SU-DHL-6 (cell line): ENCODE measurements around the gene LRIT1.

Experiments used
- H2AFZ ChIP-seq: fragments of 200-600 bp; sonication (generic); 2 replicates; pipeline ENCODE4 v1.6.1; 2014; ENCODE audit warnings: low read depth, mild to moderate bottlenecking, moderate library complexity, mixed read lengths, antibody characterized with exemption, low read length; ENCODE audit not compliant: severe bottlenecking
- H3F3A ChIP-seq: fragments of 200-600 bp; shearing (Covaris generic); 2 replicates; pipeline ENCODE4 v1.6.0; 2016; ENCODE audit warnings: antibody characterized with exemption, mild to moderate bottlenecking; ENCODE audit not compliant: insufficient read depth
- H3K27ac ChIP-seq: fragments of 200-600 bp; sonication (generic); 2 replicates; pipeline ENCODE4 v1.5.1; 2016; ENCODE audit warnings: low read depth, mild to moderate bottlenecking, low read length, moderate library complexity, mixed read lengths
- H3K27me3 ChIP-seq: fragments of 200-600 bp; sonication (generic), shearing (Covaris generic); 2 replicates; pipeline ENCODE4 v1.6.0; 2014; ENCODE audit warnings: mild to moderate bottlenecking, low read length
- H3K36me3 ChIP-seq: fragments of 200-600 bp; sonication (generic); 2 replicates; pipeline ENCODE4 v1.6.1; 2014; ENCODE audit warnings: mild to moderate bottlenecking, low read length, mixed read lengths
- H3K4me2 ChIP-seq: fragments of 300-600, 200-600 bp; shearing (Covaris generic), sonication (generic); 2 replicates; pipeline ENCODE4 v1.6.0; 2014; ENCODE audit warnings: low read length, low read depth, mild to moderate bottlenecking; ENCODE audit not compliant: poor library complexity, severe bottlenecking
- H3K4me3 ChIP-seq: fragments of 200-600 bp; sonication (generic); 2 replicates; pipeline ENCODE4 v1.5.1; 2014; ENCODE audit warnings: antibody characterized with exemption, low read length, mild to moderate bottlenecking, mixed read lengths; ENCODE audit not compliant: insufficient read depth, poor library complexity, severe bottlenecking
- H3K79me2 ChIP-seq: fragments of 200-600 bp; sonication (generic); 2 replicates; pipeline ENCODE4 v1.6.1; 2014; ENCODE audit warnings: mild to moderate bottlenecking, low read length, moderate library complexity; ENCODE audit not compliant: insufficient read depth
- H3K9ac ChIP-seq: fragments of 200-600 bp; sonication (generic); 2 replicates; pipeline ENCODE4 v1.7.0; 2014; ENCODE audit warnings: mild to moderate bottlenecking, low read length
- H3K9me2 ChIP-seq: fragments of 200-600 bp; sonication (generic); replicated peaks from 2 replicates; pipeline ENCODE4 v1.6.1; 2014; ENCODE audit warnings: low read length; ENCODE audit not compliant: insufficient read depth
- H3K9me3 ChIP-seq: fragments of 200-600 bp; sonication (generic); 2 replicates; pipeline ENCODE4 v1.6.1; 2014; ENCODE audit warnings: low read length, mixed read lengths; ENCODE audit not compliant: insufficient read depth
- H4K20me1 ChIP-seq: fragments of 200-600 bp; sonication (generic); 2 replicates; pipeline ENCODE4 v1.6.1; 2014; ENCODE audit warnings: low read depth, mild to moderate bottlenecking, antibody characterized with exemption, low read length, moderate library complexity, mixed read lengths
- EZH2phosphoT487 ChIP-seq: fragments of 200-600 bp; sonication (generic), shearing (Covaris generic); conservative IDR thresholded peaks from 2 replicates; pipeline ENCODE4 v1.6.1; 2018; ENCODE audit warnings: mild to moderate bottlenecking, antibody characterized with exemption, low read length, moderate library complexity, mixed read lengths
- TF ChIP-seq, protein P1 (sequence below): fragments of 200-600 bp; sonication (generic); IDR thresholded peaks from one replicate; pipeline ENCODE4 v1.5.1; 2017; ENCODE audit warnings: antibody characterized with exemption, mild to moderate bottlenecking, low read length, moderate library complexity; ENCODE audit not compliant: insufficient read depth, poor library complexity, severe bottlenecking

The LRIT1 gene

DNA sequence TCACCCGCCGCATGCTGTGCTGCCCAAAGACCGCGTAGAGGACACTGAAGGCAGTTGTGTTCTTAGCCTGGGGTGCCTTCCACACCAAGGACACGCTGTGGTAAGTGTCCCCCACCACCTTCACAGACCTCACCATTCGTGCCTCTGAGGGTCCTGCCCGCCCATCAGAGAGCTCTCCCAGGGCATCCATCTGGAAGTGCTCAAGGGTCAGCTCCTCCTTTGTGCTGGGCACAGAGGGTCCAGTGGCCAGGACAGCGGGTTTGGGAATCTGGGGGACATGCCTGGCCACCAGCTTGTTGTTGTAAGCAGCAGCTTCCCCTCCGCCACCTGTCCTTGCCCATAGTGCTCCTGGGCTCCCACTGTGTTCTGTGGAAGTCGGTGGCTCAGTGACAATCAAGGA lies 9.0 kb downstream of the LRIT1 start:
- Histone ChIP-seq H4K20me1 (no peaks in the 10 kb centered on the region), H3K9me3 (no peaks in the 10 kb centered on the region), H3K4me3 (no peak overlapping the region), H3K4me2 (no peak overlapping the region), H3K79me2 (no peaks in the 10 kb centered on the region), H2AFZ (no peak overlapping the region), H3K27me3 (no peaks in the 10 kb centered on the region), H3K27ac (no peak overlapping the region), H3K36me3 (no peaks in the 10 kb centered on the region), H3K9ac (no peak overlapping the region), H3F3A (no peaks in the 10 kb centered on the region), H3K9me2 (no peaks in the 10 kb centered on the region)
- TF ChIP-seq EZH2phosphoT487 = no peak
- TF ChIP-seq, protein P1, sequence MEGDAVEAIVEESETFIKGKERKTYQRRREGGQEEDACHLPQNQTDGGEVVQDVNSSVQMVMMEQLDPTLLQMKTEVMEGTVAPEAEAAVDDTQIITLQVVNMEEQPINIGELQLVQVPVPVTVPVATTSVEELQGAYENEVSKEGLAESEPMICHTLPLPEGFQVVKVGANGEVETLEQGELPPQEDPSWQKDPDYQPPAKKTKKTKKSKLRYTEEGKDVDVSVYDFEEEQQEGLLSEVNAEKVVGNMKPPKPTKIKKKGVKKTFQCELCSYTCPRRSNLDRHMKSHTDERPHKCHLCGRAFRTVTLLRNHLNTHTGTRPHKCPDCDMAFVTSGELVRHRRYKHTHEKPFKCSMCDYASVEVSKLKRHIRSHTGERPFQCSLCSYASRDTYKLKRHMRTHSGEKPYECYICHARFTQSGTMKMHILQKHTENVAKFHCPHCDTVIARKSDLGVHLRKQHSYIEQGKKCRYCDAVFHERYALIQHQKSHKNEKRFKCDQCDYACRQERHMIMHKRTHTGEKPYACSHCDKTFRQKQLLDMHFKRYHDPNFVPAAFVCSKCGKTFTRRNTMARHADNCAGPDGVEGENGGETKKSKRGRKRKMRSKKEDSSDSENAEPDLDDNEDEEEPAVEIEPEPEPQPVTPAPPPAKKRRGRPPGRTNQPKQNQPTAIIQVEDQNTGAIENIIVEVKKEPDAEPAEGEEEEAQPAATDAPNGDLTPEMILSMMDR = no peak

DNA sequence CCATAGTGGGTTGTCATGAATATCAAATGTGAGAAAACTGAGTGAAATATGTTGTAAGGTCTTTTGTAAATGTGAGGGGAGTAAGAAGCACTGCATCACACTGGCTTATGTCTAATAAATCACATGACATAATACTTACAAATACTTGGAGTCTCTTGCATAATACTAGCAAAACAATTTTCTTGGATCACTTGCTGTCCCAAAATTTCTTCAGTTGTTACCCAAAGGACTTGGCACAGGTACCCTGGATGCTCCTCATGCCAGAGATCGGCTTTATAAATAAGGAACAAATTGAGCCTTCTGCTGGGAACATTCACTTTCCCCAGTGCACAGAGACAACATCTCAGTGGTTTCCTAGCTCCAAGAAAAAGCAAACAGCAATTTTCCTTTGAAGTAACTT lies 11.0 kb downstream of the LRIT1 start:
- H3K9me3 ChIP-seq = no peaks in the 10 kb centered on the region
- no peaks in the 10 kb centered on the region for H3F3A ChIP-seq
- no peak overlapping the region for H3K27ac ChIP-seq
- no peaks in the 10 kb centered on the region for H3K79me2 ChIP-seq
- H3K27me3 ChIP-seq = no peaks in the 10 kb centered on the region
- no peaks in the 10 kb centered on the region for H3K9me2 ChIP-seq
- H2AFZ ChIP-seq = no peak overlapping the region
- H3K9ac ChIP-seq = no peak overlapping the region
- no peaks in the 10 kb centered on the region for H3K36me3 ChIP-seq
- H3K4me3 ChIP-seq = no peak overlapping the region
- no peak overlapping the region for H3K4me2 ChIP-seq
- no peaks in the 10 kb centered on the region for H4K20me1 ChIP-seq
- TF ChIP-seq EZH2phosphoT487 = no peak
- TF ChIP-seq, protein P1 = no peak

DNA sequence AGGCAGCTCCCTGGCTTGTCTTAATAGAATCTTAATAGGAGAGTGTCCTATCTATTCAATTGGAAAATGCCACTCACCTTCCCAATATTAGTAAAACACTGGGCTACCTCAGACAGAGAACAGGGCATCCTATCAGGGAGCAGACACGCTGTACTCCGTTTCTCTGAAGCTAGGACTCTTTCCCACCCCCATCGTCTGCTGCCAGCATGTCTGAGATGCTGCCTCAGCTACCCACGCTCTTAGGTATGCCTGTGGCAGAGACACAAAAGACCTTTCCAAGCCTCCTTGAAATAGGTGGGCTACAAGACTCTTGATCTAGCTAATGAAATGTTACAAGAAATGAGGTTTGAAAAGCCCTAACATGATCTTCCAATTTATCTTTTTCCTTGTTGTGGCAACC lies 13.5 kb downstream of the LRIT1 start:
- Histone ChIP-seq H3K4me3 (no peak overlapping the region), H3K4me2 (no peak overlapping the region), H3K27ac (no peak overlapping the region), H3K27me3 (no peaks in the 10 kb centered on the region), H3K79me2 (no peaks in the 10 kb centered on the region), H3K9me2 (no peaks in the 10 kb centered on the region), H2AFZ (no peak overlapping the region), H3K9ac (no peak overlapping the region), H3F3A (no peaks in the 10 kb centered on the region), H4K20me1 (no peaks in the 10 kb centered on the region), H3K36me3 (no peaks in the 10 kb centered on the region), H3K9me3 (no peaks in the 10 kb centered on the region)
- no peak for TF ChIP-seq EZH2phosphoT487
- TF ChIP-seq, protein P1 = no peak
